NCI-H2171 treated with DMSO at 0.1 percent for 48 hours (cell line): ENCODE measurements around the gene CATSPER4.
"Not testable (repeated sequence)": the region's sequence is repeated elsewhere in the genome, so short reads cannot be mapped to it uniquely, and the experiment has no call there.

Experiments
- DNase-seq: peaks from one replicate; lab custom pipeline; 2025; lab: John Stamatoyannopoulos, UW

Gene CATSPER4

DNA sequence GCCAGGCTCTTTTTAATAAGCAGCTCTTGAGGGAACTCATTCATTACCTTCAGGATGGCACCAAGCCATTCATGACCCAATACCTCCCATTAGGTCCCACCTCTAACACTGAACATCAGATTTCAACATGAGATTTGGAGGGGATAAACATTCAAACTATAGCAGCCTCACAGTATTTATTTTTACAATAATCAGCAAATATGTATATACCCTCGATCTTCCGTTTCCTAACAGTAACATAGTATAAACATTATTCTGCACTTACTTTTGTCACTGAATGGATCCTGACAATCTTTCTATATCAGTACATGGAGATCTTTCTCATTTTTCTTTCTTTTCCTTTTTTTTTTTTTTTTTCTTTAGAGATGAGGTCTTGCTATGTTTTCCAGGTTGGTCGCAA, 5.4 kb downstream of the CATSPER4 start:
- no peak for DNase-seq

DNA sequence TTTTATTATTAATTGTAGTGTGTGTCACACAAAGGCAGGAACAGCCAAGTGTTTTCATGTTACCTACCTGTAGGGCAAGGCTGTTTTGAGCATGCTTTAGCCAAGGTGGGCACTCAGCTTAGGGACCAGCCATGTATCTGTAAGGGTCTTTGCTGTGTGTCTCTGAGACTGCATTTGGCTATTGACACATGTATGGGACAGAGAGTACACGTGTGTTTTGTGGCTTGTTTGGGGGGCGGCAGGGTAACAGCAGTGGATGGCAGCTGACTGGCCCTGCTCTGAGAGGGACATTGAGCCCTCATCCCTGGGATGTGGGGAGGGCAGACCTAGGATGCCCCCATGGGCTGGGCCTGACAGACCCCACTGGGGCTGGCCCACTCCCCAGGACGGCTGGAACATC, 6.9 kb downstream of the CATSPER4 start:
- DNase-seq = no peak

DNA sequence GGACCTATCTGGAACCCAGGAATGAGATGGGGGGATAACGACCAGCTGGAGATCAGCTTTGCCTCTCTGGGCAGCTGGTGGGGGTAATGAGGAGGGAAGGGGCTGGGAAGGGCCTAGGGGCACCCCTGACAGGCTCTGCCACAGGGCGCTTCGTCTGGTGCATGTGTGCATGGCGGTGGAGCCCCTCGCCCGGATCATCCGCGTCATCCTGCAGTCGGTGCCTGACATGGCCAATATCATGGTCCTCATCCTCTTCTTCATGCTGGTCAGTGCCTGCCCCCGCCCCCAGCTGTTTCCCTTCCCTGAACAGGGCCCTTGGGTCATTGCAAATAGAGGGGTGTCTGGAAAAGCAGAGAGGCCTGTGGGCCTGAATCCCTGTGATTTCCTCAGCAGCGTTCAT, 7.4 kb downstream of the CATSPER4 start:
- no peak for DNase-seq

DNA sequence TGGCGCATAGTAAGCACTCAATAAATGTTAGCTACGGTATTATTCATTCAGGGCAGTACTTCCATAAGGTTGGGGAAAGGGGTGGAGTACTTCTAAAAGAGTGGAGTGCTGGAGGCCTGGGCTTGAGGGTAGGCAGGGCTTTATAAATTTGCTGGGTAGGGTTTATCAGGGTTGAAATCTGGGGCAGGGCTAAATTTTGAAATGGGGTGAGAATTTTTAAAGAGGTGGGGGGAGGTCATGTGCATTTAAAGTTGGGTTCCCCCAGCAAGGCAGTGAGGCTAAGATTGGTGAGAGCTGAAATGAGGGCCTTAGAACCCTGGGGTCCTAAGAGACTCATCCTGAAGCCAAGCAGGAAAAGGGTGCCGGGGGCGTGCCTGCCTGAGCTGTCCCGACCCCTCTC, 10.0 kb downstream of the CATSPER4 start:
- DNase-seq = no peak

DNA sequence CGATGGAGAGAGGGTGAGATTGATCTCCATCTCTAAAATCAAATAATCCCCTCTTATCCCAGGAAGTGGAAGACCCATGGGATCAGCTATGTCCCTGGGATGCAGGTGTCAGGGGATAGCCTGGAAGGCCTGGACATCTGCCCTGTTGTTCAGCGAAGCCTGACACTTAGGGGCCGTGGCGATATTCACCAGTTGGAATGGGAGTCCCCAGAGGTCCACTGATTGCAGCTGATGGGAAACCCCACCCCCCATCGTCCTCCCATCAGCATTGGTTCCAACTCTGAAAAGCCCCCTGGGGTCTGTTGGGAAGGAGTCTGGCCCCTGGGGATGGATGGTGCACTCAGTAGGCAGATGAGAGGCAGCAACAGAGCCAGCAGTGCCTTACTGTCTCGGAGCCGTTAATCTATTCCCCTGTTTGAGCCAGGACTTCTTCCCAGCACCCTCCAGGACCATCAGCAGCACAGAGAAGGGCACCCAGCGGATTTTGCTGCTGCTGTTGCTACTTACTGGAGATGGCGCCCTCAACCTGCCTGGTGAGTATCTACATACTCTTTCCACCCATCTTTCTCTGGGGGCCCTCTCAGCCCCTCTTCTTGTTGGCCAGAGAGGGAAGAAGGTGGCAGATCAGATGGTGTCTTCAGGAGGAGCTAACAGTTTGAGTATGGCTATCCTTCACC, 13.4 kb downstream of the CATSPER4 start:
- DNase-seq = no peak

DNA sequence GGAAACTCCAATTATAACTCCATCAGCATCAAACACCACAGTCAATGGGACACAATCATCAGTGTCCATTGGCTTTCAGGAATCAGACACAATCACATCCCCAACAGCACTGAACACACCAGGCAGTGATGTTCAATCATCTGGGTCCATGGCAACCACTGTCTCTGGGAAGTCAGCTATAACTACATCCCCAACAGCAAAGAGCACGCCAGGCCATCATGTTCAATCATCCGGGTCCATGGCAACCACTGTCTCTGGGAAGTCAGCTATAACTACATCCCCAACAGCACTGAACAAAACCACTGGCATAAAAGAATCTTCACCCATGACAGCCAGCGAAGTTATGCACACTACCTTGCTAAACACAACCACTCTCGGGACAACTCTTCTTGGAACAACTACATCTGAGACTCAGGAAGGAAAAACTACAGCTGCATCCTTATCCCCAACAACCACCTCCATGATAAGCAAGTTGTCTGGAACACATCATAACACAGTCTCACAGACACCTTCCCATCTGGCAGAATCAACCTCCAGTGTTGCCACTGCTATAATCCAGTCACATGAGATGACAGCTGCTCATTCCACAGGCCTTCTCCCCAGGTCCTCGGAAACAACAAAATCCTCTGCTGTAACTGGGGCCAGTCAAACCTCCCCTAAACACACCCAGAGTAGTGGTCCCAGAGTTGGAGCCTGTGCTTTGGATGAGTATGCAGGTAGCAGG, 19.9 kb downstream of the CATSPER4 start:
- peak; percentile 80 for DNase-seq

DNA sequence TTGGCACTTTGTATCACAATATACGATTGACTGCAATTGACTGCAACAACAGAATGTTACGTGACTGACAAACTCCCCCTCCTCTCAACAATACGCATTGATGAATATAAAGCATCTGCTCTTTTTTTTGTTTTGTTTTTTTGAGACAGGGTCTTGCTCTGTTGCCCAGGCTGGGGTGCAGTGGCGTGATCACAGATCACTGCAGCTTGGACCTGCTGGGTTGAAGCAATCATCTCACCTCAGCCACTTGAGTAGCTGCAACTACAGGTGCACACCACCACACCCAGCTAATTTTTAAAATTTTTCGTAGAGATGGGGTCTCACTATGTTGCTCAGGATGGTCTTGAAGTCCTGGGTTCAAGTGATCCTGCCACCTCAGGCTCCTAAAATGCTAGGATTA, 22.3 kb downstream of the CATSPER4 start:
- DNase-seq = no peak

DNA sequence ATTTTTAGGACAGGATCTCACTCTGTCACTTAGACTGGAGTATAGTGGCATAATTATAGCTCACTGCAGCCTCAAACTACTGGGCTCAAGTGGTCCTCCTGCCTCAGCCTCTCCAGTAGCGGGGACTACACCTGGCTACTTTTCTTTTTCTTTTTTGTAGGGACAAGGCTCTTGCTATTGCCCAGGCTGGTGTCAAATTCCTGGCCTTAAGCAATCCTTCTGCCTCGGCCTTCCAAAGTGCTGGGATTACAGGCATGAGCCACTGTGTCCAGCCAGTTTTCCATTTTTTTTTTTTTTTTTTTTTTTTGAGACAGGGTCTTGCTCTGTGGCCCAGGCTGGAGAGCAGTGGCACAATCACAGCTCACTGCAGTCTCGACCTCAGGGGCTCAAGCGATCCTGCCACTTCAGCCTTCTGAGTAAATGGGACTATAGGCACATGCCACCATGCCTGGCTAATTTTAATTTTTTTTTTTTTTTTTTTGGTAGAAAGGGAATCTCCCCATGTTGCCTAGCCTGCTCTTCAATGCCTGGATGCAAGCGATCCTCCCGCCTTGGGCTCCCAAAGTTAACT, 23.0 kb downstream of the CATSPER4 start:
- DNase-seq = no peak

DNA sequence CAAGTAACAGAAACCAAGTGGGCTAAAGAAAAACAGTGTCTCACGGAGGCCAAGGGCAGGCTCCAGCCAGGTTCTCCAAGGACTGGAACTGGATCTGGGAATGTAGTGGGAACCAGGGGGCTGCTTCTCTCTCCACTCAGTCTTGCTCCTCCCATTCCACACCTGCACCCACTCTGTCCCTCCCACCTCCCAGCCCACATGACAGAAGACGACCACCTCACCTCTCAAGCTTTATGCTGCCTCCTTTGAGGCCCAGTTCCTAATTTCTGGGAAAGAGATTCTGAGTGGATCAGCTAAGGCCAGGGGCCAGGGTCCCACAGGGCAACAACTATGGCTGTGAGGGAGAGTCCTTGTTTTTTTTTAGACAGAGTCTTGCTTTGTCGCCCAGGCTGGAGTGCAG, 24.8 kb downstream of the CATSPER4 start:
- no peak for DNase-seq

DNA sequence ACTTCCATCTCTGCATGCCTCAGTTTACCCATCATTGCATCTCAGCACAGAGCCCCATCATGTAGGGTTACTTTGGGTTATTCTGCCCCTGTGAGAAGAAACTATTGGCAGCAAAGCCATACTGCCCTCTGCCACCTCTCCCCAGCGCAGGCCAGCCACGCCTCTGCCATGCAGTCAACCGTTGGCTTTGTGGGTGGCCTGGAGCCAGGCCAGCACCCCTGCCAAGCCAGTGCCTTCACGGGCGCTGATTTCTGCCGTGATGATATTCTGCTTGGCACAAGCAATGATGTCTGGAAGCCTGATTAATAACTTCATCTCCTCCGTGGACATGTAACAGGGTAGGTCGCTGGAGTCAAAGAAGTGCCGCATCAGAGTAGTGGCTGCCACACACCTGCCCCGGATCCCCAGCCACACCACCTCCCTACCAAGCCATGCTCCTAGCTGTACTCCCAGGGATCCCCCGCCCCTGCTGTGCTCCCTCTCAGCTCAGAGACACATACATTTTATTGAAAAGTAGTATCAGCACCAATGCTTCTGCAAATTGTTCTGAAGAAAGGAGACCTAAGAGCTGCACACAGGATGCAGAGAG, 28.6 kb downstream of the CATSPER4 start:
- no peak for DNase-seq

DNA sequence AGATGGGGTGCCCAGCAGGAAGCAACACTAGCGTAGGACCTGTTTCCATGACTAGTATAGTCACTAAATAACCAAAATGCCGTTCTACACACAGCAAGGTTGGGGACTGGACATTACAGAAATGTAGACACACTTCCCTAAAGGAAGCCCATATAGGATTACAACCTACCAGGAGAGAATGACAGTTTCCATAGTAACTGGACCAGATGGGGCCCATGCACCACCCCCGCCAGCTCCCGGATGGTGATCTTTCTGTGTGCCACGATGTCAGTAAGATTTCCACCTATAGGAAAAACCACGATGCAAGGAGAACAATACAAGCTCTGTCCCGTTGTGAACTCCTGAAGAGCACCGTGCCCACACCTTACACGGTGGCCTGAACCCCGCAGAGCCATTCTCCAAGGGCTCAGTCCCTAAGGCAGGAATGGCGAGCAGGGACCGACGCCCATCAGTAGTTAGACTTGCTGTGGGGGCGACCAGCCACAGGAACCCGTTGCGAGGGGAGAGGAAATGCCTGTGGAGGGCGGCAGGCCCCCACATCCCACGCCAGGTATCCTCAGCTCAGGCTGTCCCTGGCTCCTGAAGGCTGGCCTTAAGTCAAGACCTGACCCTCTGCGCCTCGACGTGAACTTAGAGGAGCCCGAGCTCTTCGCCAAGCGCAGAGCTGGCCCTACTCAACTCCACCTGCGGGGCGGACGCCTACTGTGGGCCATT, 30.0 kb downstream of the CATSPER4 start:
- peak; percentile 61 for DNase-seq

DNA sequence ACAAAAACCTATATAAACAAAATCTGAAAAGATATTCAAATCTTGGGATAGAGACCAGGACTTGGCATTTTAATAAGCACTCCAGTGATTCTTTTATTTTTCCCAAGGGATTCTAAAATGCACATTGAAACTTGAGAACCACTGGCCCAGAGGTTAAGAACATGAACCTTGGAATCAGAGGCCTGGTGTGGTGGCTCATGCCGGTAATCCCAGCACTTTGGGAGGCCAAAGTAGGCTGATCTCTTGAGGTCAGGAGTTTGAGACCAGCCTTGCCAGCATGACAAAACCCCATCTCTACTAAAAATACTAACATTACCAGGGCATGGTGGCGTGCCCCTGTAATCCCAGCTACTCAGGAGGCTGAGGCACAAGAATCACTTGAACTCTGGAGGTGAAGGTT, 30.7 kb downstream of the CATSPER4 start:
- DNase-seq = no peak

DNA sequence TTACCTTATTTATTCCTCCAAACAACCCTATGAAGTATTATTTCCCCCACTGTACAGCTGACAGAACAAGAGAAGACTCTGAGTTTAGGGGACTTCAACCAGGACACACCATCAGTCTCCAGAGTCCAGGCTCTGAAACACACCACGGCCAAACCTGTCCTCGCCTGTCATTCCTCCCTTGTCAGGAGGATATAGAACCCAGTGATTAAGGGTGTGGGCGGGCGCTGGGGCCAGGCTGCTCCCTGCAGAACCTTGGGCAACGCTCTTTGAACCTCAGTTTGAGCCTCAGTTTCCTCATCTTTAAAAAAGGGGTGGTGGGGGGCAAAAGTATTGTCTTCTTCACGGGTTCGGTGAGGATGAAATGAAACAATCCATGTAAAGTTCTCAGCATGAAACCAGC, 34.2 kb downstream of the CATSPER4 start:
- DNase-seq = no peak

DNA sequence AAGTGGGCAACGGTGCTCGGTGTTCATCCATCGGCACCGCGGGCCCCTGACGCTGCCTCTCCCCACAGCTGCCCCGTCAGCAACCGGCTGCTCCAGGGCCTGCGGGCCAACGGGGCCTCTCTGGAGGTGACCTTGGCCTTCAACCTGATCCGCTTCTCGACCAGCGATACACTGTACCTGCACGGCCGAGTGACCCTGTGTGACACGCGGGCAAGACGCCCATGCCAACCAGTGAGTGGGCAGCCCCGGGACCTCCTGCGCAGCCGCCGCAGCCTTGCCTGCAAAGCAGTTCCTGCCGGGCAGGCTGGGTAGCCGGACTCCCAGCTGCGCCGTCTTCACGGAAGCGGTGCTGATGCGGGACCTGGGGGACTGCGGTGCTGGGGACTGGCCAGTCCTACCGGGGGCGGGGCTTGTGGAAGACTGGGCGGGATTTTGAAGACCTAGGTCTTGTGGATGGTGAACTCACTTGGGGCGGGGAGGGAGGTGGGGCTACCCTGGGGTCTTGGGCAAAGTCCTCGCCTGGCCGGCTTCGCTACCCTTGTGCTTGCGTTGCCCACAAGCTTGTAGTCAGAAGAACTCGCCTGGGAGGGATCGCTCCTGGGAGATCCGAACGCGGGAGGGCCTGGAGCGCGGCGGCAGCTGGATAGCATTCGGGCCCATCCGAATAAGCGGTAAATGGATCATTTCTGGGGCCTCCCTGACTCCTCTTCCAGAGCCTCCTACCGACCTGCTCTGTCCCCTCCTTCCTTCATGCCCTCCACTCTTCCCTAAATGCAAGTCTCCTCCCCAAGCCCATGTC, 34.8 kb downstream of the CATSPER4 start:
- no peak for DNase-seq

DNA sequence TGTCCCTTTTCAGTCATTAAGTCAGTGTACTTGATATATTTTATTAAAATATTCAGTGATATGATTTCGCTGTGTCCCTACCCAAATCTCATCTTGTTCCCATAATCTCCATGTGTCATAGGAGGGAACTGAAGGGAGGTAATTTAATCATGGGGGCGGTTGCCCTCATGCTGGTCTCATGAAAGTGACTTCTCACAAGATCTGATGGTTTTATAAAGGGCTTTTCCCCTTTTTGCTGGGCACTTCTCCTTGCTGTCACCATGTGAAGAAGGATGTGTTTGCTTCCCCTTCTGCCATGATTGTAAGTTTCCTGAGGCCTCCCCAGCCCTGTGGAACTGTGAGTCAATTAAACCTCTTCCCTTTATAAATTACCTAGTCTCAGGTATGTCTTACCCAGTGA, 40.3 kb downstream of the CATSPER4 start:
- DNase-seq = not testable (repeated sequence)

DNA sequence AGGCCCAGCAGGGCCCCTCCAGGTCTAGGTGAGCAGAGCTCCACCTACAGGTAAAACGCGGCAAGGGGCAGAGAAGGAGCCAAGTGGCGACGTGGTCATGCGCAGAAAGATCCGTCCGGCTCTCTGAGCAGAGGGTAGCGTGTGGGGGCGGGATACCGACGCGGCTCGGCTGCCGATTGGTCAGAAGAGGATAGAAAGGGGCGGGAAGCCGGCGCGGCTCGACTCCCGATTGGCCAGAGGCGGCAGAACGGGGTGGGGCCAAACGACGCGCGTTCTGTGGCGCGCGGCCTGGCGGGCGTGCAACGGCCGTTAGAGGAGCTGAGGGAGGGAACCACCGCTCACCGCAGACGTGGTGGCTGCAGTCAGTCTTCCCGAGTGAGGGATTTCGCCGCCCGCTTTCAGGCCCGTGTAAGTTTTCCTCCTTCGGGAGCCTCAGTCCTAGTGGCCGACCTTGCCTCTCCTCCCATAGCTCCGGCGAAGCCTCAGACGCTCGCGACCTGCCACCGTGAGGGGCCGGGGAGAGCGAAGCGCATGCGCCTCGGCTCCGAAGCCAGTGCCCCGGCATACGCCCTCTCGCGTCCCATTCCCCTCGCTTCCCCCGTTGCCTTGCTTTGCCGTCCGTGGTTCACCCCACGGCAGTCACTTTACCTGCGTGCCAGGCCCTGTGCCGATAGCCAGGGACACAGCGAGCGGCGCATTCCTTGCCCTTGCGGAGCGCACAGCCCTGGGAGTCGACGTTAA, 43.7 kb downstream of the CATSPER4 start, which contains the start of gene CEP85:
CEP85 (plus strand) TSS at position 298 of the 741 bp plus-strand sequence. CDS start 5,584 bp downstream, outside the sequence.
- peak; percentile 98 for DNase-seq

DNA sequence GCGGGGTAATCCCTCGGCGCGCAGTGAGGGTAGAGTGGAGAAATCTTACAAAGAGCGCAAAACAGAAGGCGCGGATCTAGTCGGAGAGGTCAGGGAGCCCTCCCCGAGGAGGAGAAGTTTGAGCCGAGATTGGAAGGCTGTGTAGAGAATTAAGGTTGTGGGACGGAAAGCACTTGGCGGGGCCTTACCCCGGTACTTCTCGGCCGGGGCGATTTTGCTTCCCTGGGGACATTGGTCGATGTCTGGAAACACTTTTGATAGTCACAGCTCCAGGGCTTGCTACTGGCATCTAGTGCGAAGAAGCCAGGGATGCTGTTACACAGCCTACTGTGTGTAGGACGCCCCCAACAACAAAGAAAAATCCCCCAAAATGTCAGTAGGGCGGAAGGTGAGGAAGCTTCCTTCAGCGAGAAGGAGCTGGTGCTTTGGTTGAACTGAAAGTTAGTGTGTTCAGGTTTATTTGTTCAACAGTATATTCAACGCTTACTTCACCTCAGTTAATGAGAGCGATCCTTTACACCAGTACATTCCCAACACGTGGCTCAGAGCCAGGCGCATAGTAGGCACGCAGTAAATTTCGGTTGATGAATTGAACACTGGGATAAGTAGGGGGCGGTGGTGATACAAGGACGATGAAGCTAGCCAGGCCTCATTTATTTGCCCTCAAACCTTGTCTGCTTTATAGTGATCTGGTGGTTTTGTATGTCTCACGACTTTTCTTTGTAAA, 44.4 kb downstream of the CATSPER4 start:
- peak; percentile 76 for DNase-seq

DNA sequence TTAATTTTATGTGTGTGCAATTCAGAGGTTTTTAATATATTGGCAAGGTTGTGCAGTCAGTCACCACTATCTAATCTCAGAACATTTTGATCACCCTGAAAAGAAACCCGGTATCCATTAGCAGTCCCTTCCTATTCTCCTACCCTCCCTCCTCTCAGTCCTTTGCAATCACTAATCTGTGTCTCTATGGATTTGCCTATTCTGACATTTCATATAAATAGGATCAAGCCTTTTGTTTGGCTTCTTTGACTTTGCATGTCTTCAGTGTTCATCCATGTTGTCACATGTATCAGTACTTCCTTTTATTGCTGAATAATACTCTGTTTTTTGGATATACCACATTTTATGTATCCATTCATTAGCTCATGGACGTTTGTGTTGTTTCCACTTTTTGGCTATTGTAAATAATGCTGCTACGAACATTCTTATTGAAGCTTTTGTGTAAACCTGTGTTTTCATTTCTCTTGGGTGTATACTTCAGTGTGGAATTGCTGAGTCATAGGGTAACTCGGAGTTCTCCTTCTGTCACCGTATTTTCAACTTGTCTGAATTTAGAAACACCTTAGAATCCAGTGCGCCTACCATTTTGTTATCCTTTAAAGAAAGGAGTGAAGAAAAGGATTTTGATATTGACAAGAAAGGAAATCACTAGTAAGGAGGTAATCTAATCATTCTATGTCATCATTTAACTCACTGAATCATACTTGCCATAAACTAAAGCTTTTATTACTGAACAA, 47.0 kb downstream of the CATSPER4 start:
- peak; percentile 56 for DNase-seq

DNA sequence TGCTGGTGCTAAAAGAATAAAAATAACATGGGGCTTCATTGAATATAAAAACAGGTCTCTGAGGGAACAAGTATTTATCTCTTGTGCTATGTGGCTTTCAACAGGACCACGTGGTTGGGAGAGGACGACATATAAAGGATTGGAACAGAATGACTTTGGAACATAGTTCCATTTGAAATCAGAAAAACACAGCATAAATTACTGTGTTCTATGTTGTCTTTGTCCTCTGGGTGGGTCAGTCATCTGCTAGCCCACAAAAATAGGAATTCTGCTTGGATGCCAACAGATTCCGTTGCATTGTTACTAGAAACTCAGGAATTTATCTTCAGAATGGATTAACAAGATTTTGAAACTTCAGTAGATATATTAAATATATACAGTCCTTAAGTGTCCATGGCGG, 49.5 kb downstream of the CATSPER4 start:
- no peak for DNase-seq
